NK-92 treated with Interleukin-12 subunit alpha and Interleukin-12 subunit beta, amount 100 ng/mL, for 24 hours (cell line): Measurements from ENCODE around the gene DUSP12.
"Not testable (repeated sequence)": the region's sequence is repeated elsewhere in the genome, so short reads cannot be mapped to it uniquely, and the experiment has no call there.

Experiments used
- DNase-seq: peaks from one replicate; lab custom pipeline; 2025; lab: John Stamatoyannopoulos, UW

Gene DUSP12, protein sequence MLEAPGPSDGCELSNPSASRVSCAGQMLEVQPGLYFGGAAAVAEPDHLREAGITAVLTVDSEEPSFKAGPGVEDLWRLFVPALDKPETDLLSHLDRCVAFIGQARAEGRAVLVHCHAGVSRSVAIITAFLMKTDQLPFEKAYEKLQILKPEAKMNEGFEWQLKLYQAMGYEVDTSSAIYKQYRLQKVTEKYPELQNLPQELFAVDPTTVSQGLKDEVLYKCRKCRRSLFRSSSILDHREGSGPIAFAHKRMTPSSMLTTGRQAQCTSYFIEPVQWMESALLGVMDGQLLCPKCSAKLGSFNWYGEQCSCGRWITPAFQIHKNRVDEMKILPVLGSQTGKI

DNA sequence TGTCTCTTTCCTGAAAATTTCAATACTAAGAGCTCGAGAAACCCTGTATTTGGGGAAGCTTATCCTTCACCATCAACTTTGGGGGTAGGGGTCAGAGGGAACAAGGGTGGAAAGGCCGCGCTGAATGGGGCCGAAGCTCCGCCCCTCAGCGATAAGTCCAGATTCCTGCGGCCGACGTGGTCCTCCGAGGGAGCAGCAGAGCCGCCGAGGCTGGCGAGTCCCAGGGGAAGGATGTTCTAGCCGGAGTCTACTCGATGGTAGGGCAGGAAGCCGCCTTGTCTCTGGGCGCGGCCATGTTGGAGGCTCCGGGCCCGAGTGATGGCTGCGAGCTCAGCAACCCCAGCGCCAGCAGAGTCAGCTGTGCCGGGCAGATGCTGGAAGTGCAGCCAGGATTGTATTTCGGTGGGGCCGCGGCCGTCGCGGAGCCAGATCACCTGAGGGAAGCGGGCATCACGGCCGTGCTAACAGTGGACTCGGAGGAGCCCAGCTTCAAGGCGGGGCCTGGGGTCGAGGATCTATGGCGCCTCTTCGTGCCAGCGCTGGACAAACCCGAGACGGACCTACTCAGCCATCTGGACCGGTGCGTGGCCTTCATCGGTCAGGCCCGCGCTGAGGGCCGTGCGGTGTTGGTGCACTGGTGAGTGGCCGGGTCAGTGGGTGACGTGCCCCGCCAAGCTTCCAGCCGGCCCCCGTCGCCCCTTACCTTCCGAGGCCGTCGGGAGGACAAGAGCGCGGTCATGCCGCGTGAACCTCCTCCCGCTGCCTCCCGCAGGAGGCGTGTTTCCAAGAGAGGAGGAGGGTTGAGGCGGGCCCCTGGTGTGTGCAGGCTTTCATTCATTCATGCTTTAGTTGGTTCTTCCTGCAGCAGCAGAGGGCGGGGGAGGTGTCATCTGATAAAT, at the start of gene DUSP12:
Gene DUSP12, plus strand, starts transcription at position 278 of the 899 bp plus-strand sequence. Its CDS starts 16 bp downstream, at position 294.
- DNase-seq: peak; percentile 86

DNA sequence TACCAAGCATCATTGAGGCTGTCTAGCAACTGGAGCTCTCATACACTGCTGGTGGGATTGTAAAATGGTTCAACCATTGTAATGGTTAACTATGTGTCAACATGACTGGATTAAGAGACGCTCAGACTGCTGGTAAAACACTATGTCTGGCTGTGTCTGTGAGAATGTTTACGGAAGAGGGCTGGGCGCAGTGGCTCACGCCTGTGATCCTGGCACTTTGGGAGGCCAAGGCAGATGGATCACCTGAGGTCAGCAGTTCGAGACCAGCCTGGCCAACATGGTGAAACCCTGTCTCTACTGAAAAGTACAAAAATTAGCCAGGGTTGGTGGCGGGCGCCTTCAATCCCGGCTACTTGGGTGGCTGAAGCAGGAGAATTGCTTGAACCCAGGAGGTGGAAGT, 47.3 kb upstream of the DUSP12 start:
- no peak for DNase-seq

DNA sequence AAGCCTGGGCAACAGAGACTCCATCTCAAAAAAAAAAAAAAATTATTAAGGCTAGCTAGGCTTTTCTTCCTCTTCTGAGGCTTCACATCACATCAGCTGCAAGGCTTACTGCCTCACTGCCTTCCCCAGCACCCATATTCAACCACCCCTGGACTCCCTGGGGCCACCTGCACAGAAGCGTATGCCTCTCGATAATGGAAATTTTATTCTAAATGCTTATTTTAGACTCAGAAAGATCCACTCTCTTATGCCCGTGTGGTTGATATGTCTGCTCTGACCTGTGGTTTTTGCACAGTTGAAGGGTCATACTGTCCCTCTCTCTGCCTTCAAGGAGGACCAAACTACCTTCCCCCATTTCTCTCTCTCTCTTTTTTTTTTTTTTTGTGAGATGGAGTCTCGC, 44.0 kb upstream of the DUSP12 start:
- DNase-seq: no peak

DNA sequence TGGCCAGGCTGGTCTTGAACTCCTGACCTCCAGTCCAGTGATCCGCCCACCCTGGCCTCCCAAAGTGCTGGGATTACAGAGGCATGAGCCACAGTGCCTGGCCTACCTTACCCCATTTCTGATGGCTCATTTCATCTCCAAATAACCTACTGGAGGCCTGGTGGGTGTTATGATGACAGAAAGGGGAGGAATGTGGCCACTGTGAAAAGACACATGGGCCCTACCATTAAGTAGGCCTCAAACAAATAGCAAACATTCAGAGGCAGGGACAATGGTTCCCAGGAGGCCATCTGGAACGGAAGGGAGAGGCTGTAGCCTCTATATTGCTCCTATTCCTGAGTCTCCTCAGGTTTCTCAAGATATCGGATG, 43.5 kb upstream of the DUSP12 start:
- DNase-seq: no peak

DNA sequence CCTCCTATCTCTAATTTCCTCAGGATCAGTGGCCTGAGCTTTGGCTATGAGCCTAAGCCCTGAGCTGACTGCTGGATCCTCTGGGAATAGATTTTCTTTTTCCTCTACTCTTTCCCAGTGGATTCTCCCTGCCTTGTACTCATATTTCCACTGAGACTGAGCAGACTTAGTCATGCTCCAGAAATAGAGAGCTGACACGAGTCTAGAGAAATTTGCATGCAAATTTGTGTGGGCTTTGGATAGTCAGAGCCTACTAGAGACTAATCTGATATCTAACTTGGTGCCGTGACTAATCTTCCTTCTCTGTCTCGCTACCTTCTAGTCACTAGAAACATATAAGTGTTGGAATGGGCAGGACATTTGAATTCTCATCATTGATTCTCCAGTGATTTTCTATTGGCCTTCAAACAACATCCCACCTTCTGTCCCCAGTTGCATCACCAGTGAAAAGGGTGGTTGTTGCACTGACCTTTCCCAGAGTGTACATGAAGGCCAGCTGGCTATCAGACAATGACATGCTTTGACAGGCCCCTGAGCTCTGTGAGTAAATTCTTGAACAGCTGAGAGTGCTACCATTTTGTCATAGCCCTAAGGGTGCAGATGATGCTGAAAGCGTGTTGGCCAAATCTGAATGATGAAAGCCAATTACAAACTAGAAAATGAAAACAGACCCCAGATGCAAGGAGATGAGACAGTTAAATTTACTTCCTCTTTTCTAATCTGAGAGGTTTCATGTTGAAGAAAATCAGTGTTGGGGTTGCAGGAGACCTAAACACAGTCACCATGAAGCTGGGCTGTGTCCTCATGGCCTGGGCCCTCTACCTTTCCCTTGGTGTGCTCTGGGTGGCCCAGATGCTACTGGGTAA, 42.9 kb upstream of the DUSP12 start, which contains the start of gene FCRLA:
Gene FCRLA, plus strand, starts transcription at position 748 of the 866 bp plus-strand sequence. Its CDS starts 36 bp downstream, at position 784.
- no peak for DNase-seq

DNA sequence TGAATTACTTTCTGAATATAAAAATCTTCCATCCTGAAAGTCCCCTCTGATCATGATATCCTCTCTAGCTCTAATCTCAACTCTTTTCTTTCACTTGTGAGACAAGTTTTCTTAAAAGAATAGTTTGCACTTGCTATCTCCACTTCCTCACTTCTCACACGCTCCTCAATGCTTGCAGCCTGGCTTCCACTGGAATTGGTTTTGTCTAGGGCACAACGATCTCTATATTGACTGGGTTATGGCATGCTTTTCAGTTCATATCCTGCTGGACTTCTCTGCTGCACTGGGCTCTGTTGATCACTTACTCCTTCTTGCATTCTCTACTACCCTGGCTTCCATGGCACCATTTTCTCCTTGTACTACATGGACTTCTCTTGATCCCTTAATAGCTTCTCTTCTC, 42.1 kb upstream of the DUSP12 start:
- DNase-seq: no peak

DNA sequence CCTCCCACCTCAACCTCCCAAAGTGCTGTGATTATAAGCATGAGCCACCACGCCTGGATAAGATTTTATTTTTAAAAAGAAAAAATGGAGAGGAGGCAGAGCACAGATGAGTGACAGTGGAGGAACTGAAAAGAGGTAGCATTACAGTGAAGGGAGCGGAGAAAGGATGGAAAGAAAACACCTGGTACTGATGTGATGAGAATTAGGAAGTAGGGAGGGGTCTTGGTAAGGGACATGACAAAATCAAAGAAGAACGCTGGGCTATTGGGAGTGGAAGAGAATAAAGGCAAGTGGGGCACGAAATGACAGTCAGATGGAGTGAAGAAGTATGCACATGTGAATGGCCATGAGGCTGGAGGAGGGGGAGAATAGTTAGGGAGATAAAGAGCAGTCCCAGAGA, 40.2 kb upstream of the DUSP12 start:
- no peak for DNase-seq

DNA sequence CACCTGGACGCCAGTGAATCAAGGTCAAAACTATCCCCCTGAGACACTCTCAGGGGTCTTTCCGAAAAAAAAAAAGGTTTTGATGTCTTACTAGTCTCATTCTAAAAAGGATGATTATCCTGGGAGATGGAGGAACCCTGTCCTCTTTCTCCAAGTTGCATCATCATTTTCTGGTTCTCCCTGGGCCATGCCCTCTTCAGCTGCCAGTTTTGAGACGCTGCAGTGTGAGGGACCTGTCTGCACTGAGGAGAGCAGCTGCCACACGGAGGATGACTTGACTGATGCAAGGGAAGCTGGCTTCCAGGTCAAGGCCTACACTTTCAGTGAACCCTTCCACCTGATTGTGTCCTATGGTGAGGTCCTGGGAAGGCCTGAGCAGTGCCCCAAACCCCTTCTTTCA, 39.0 kb upstream of the DUSP12 start:
- DNase-seq: no peak

DNA sequence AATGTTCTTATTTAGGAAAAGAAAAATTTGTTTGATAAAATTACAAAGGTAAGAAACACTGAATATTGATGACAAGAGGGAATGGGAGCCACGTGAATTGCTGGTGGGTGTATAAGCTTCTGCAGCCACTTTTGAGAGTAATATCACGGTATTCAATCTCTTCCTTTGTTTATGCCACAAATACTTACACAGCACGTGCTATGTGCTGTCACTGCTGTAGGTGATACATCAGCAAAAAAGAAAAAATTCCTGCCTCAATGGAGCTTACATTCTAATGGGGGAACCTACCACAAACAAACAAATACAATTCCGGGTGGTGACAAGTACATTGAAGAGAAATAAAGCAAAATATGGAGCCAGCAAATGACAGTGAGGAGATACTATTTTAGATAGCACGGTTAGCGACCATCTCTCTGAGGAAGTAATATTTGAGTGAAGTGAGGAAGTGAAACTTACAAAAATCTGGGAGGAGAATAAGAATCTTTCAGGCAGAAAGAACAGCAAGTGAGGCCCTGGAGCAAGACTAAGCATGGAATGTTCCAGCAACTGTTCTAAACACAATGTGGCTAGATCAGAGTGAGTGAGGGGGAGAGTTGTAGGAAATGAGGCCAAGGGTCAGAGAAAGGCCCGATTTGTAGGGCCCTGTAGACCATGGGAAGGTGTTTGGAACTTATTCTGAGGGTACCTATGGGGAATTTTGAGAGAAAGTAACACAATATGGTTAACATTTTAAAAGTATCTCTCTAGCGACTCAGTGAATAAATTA, 30.8 kb upstream of the DUSP12 start:
- no peak for DNase-seq

DNA sequence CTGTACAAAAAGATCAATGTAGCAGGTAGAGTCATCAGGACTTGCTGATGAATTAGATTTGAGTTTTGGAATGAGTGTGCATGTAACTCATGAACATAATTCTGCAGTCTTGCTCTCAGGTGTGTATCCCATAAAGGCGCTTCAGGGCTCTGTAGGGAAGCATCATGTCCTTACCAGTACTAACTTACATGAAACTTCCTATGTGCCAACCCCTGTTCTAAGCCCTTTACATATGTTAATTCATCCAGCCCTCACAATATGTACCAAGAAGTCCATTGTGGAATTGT, 30.3 kb upstream of the DUSP12 start:
- no peak for DNase-seq

DNA sequence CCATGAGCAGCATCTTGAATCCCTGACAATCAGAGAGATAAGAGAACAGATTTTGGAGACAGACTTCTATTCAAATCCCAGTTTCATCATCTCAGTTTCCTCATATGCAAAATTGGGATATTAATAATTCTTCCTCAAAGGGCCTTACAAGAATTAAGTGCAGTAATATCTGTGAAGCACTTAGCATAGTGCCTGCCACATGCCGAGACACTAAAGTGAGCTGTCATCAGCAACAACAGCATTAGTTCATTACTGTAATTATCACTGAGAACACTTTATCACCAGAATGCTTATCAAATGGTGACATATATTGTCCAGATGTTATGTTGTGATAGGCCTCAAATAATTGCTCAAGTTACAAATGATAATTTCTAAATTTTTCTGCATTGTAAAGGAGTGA, 29.2 kb upstream of the DUSP12 start:
- no peak for DNase-seq

DNA sequence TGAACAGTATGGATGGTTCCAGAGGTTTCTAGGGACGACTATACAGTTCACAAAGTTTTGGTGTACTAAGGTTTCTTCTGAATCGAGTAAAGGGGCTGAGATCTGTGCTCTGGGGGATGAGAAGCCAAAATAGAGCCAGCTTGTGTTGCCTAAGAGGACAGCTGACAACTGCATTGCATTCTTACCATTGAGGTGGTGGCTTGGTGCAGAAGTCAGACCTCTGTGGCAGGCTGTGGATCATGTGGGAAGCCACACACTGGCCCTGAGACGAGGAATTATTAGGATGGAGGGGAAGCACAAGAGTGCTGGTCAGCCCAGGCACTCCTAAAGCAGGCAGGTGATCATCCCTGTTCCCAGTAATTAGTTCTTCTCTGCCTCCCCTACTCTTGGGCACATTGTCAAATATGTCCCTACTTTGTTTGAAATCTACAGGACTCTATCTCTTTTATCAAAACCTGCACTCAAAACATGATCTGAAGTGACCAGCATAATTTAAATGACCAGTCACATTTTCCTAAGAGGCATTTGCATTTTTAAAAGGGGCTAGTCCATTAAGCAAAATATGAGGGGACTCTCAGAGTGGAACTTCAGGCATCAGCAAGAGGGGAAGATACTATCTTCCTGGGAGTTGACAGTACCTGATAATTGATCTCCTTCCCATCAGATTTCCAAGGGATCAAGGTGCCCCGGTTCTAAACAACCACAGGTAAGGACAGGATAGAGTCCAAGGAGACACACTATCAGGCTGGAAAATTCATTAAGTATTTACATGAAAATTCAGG, 28.4 kb upstream of the DUSP12 start, which contains the start of gene FCRLB:
Gene FCRLB, plus strand, starts transcription at position 589 of the 782 bp plus-strand sequence. CDS start 1,129 bp downstream, outside the sequence.
- DNase-seq: no peak

DNA sequence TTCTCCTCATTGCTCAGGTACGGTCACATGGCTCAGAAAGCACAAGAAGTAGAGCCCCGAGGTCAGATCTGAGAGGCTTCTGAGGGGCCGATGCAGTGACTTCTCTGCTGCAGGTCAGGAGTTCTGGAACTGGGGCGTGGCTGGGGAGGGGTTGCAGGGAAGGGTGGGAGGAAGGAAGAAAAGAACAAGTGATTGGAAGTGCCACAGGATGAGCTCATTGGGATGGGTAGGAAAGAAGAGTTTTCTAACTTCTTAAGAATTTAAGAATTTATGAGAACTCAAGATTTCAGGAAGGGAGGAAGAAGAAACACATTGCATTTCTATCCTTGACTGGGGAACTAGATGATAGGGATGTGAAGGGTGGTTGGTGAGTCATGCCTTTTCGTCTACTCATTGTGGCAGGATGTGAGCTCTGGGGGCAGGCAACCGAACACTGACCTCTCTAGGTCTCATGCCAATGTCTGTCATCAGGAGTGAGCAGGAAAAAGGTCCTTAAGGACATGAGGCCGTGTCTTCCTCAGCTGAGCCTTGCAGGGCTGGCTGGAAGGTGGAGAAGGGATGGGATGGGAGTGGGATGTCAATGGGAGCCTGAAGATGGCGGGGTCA, 27.7 kb upstream of the DUSP12 start:
- peak; percentile 13 for DNase-seq

DNA sequence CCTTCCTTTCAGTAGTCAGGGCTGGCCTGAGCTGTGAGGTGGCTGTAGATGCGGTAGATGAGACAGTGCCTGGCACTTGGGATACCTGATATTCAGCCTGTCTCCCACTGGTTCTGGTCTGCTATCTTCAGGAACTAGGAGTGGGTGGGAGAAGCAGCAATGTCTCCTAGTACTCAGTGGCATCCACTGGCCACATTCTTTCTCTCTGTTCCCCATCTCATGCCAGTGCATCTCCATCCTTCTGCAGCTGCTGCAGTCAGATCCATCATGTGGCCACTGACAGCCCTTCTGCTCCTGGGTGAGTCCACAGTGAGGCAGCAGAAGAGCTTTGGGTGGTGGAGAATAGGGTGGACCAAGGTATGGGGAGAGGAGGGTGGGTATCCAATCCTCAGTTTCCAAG, 27.2 kb upstream of the DUSP12 start:
- no peak for DNase-seq

DNA sequence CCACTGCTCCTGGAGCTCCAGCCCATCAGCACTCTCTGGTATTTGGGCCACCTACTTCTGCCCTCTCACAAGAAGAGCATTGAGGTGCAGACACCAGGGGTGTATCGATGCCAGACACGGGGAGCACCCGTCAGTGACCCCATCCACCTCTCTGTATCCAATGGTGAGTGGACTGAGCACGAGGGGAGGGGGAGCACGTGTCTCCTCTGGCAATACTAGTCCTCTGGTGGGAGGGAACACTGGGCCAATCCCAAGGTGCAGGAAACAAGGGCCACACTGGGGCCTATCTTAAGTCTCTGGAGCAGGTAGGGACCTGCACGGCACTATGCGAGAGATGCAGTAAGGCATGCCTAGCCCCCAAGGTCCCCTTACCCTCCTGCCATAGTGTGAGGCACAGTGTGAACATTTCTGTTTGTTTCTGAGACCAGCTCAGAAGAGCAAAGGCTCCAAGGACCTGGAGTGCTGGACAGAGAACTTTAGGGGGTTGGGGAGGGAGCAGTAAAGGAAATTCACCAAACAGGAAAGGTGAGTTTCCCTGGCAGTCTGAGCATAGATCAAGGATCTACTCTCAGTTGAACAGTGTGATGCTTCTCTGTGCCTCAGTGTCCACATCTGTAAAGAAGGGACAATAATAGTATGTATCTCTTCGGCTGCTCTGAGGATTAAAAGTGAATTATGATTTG, 26.0 kb upstream of the DUSP12 start:
- no peak for DNase-seq

DNA sequence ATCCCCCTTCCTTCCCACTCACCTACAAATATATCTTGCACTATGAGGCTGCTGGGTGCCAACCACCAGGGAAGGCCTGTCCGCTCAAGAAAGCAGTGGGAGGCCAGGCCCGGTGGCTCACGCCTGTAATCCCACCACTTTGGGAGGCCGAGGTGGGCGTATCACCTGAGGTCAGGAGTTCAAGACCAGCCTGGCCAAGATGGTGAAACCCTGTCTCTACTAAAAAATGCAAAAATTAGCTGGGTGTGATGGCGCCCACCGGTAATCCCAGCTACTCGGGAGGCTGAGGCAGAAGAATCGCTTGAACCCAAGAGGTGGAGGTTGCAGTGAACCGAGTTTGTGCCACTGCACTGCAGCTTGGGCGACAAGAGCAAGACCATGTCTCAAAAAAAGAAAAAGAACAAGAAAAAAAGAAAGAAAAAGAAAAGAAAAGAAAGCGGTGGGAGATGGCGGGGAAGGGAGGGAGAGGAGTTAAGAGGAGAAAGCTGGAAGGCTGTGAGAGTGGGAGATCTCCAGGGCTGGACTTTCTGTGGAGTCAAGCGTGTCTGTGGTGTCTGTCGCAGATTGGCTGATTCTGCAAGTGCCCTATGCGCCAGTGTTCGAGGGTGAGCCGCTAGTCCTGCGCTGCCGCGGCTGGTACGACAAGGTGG, 24.2 kb upstream of the DUSP12 start:
- not testable (repeated sequence) for DNase-seq

DNA sequence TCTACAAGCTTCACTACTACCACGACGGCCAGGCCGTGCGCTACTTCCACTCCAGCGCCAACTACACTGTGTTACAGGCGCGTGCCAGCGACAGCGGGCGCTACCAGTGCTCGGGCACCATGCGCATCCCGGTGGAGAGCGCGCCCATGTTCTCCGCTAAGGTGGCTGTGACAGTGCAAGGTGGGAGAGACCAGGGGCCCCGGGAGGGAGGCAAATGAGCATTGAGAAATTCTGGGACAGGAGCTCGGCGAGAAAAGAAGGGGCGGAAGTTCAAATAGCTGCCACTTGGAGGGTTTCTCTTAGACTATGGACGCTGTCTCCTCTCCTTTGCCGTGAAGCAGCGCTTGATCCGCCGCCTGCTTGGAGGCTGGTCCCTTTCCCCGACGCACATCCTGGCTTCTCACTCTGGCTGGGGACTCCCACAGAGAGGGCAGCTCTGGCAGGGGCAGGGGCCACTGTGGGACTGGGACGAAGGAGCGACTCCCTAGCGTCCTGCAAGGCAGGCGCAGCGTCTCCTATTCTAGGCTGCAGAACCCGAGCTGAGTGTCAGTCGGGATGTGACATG, 23.6 kb upstream of the DUSP12 start:
- DNase-seq: peak; percentile 70

DNA sequence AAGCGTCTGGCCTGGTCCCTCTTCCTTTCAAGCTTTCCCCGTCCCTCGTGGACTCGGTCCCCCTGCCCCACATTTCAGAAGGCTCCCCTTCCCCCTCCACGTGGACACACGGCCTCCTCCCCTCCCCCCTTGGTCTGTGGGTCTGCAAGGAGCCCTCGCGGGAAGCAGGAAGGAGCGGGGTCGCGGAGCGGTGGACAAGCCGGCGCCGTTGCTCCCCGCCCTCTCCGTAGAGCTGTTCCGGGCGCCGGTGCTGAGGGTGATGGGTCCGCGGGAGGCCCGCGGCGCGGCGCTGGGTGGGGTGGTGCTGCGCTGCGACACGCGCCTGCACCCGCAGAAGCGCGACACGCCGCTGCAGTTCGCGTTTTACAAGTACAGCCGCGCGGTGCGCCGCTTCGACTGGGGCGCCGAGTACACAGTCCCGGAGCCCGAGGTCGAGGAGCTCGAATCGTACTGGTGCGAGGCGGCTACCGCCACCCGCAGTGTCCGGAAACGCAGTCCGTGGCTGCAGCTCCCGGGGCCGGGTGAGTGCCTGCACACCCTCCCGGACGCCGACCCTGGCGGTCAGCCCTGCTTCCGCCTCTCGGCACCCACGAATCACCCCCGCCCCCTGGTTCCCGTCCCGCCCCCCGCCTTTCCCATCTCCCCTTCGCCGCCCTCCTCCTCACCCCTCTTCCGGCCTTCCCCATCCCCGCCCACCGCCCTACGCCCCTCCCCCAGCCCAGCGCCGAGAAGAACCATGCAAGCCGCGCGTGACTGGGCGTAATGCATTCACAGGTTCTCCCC, 22.9 kb upstream of the DUSP12 start:
- peak; percentile 93 for DNase-seq
